GM18505 (cell line): ENCODE results near the gene MALT1.
"Not testable (repeated sequence)": the region's sequence is repeated elsewhere in the genome, so short reads cannot be mapped to it uniquely, and the experiment has no call there.

Source experiments
- ATAC-seq: cut with Tn5 transposase; IDR thresholded peaks from one replicate; pipeline ENCODE4 v1.9.1; 2021; ENCODE audit not compliant: unreplicated experiment
- POLR2A ChIP-seq: IDR thresholded peaks from 4 replicates; pipeline ENCODE4 v1.6.1; 2011; ENCODE audit warnings: borderline replicate concordance; ENCODE audit not compliant: insufficient read depth, insufficient read length; ENCODE audit errors: extremely low read depth

Gene MALT1

DNA sequence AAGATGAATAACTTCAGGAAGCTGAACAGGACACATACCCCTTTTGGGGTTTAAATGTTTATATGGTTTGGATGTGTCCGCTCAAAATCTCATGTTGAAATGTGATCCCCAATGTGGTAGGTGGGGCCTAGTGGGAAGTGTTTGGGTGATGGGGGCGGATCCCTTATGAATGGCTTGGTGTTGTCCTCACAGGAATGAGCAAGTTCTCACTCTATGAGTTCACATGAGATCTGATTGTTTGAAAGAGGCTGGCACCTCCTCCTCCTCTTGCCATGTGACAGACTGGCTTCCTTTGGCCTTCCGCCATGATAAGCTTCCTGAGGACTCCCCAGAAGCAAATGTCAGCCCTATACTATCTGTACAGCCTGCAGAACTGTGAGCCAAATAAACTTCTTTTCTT, 104.8 kb downstream of the MALT1 start:
- no peak for ATAC-seq

DNA sequence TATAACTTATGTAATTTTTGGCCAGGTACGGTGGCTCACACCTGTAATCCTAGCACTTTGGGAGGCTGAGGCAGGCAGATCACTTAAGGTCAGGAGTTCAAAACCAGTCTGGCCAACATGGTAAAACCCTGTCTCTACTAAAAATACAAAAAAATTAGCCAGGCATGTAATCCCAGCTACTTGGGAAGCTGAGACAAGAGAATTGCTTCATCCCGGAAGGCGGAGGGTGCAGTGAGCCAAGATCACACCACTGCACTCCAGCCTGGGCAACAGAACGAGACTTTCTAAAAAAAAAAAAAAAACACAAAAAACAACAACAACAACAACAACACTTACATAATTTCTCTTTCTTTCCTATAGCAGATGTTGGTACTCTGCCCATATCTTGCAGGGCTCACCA, 105.3 kb downstream of the MALT1 start:
- ATAC-seq = not testable (repeated sequence)

More for the DNA sequence above, 104.8 kb downstream of the MALT1 start:
- TF ChIP-seq POLR2A = no peak

DNA sequence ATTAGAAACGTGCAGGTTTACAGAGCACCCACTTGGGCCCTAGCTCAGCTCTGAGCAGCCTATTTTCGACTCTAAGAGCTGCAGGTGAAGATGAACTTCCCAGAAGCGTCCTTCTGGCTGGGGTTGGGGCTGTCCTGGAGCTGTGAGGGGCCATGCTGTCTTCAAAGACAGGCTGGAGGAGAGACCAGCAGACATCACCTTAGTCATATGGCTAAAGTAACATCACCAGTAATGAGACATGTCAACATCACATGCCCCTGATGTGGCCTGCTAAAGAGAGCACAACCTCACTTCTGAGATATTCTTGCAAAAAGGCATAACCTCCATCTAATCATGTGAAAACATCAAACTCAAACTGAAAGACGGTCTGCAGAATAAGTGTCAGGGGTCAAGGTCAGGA, 106.2 kb downstream of the MALT1 start:
- no peak for ATAC-seq
- TF ChIP-seq POLR2A = no peak

DNA sequence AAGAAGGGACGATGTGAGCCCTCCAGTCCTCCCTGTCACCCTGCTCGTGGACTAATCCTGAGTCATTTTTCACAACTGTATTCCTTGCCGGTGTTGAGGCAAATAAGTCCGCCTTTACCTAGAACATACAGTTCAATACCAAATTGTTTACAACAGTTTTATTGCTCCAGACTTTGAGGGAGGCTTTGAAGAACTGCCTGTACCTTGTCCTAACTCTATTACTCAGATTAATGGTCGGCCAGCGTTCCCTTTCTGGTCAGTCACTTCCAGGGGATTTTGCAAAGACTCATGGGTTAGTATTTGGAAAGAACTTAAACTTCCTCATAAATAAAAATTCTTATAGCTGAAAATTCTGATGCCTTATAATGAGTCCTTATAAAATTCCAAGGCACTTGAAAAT, 108.3 kb downstream of the MALT1 start:
- TF ChIP-seq POLR2A = no peak
- no peak for ATAC-seq

DNA sequence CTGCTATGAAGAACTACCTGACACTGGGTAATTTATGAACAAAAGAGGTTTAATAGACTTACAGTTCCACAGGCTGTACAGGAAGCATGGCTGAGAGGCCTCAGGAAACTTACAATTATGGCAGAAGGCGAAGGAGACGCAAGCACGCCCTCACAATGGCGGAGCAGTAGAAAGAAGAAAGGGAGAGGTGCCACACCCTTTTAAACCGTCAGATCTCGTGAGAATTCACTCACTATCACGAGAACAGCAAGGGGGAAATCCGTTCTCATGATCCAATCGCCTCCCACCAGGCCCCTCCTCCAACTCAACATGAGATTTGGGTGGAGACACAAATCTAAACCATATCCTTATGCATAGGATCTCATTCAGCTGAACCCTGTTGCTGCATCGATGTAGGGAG, 108.8 kb downstream of the MALT1 start:
- TF ChIP-seq POLR2A = no peak
- no peak for ATAC-seq

DNA sequence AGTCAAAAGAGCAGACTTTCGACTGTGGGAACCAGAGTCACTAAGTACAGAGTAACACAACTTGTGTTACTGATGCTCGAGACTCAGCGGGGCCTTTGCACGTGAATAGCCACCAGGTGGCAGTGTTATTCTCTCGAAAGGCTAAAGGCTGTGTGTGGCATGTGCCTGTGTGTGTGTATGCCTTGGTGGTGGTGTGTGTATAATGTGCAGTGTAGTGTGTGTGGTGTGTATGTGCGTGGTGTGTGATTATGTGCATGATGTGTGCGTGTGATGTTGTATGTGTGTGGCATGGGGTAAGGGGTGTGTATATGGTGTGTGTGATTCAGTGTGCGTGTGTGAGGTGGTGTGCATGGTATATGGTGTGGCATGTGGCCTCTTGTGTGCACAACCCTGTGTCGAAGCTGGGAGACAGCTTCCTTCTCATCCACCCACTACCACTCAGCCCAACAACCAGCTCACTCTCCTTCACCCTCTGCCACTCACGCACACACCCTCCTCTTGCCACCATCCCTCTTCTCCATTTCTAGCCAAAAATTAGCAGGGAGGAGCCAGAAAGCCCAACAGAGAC, 110.4 kb downstream of the MALT1 start:
- TF ChIP-seq POLR2A = no peak
- ATAC-seq = no peak

DNA sequence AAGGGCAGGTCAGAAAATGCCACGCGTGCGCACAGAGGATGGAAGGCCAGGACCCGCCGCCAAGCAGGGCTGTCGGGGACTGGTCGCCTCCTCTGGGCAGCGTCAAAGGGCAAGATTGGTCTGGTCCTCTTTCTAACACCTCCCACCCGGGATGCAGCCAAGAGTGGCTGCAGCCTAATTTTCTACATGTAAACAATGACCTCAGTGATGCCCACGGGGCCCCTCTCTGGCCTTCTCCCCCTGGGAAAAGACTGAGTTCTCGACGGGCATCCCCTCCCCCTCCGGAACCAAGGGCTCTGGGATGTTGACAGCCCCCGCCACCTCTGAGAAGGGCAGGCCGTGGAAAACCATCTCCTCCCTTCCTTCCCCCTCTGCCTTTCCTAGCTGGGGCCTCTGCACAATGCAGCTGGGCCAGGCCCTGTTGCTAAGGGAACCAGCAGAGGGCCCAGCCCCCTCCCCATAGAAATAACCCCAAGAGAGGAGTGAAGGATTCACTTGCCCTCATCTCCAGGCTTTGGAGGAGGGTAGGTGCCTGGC, 113.4 kb downstream of the MALT1 start:
- no peak for TF ChIP-seq POLR2A
- no peak for ATAC-seq

DNA sequence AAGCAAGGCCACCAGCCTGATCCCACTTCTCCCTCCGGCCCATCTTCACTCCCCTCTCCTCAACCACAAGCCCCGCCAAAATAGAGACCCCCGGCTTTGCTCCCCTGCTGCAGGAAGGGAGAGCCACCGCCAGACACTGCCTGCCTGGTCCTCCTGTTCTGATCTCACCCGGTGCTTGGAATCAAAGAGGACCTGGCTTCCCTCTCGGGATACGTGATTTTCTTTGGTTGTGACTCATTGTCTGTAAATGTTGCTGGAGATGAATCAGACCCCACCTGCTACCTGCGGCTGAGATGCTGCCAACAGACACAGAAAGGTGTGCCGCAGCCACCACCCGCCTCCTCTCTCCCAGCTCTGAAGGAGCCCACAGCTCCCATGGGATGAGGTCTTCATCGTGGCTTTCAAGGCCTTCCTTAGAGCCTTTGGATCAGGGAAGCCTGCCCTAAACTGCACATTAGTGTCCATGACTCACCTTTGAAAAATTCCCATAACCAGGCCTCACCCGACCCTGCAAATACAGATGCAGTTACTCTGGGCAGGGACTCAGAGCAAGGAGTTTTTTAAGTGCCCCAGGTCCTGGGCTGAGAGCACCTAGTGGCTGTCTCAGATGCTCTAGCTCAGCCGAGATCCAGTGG, 114.0 kb downstream of the MALT1 start:
- ATAC-seq = no peak
- TF ChIP-seq POLR2A = no peak

DNA sequence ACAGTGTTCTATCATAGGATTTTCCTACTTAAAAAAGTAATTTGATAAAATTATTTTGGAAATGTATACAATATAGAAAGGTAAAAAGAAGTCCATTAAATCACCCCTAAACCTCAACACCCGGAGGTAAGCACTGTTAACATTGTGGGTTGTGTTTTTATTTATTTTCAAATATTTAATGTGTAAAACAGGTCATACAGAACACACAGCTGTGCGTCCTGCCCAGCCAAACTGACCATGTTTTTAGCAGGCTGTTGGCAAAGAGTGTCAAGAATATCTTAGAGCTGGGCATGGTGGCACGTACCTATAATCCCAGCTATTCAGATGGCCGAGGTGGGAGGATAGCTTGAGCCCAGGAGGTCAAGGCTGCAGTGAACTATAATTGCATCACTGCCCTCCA, 114.6 kb downstream of the MALT1 start:
- no peak for ATAC-seq
- no peak for TF ChIP-seq POLR2A

DNA sequence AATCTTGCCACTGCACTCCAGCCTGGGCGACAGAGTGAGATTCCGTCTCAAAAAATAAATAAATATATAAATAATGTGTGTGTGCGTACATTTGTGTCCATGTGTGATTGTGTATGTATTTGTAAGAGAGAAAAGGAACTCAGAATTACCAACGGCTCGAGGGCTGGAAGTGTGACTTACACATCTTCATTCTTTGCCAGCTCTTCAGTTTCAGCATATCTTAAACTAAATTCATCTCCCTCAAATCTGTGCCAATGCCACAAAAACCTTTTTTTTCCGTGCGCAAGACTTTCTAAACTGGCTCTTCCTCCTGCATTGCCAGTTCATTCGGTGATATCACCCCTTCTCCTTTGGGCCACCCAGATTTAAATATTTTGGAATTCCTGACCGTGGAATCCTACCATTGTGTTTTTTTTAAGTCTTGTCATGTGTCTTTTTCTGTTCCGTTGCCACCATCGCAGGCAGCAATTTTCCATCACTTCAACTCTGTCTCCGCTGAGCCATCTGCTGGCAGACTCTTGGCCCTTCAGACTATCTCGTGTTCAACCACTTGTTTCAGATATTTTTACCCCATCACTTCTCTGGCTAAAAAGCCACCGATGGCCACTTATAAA, 116.4 kb downstream of the MALT1 start:
- no peak for ATAC-seq
- no peak for TF ChIP-seq POLR2A

DNA sequence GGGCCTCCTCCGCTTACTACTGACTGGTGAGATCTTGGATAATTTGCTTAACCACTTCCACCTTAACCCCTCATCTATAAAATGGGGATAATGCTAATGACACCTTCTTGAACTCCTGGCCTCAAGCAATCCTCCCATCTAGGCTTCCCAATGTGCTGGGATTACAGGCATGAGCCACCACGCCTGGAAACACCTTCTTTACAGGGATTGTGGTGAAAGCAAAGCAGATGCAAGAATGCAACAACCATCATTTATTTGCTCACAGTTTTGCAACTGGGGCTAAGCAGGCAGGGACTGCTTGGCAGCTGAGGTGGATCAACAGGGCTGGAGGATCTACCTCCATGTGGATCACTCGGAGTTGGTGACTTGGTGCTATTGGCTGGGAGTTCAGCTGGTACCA, 117.2 kb downstream of the MALT1 start:
- no peak for TF ChIP-seq POLR2A
- ATAC-seq = no peak

DNA sequence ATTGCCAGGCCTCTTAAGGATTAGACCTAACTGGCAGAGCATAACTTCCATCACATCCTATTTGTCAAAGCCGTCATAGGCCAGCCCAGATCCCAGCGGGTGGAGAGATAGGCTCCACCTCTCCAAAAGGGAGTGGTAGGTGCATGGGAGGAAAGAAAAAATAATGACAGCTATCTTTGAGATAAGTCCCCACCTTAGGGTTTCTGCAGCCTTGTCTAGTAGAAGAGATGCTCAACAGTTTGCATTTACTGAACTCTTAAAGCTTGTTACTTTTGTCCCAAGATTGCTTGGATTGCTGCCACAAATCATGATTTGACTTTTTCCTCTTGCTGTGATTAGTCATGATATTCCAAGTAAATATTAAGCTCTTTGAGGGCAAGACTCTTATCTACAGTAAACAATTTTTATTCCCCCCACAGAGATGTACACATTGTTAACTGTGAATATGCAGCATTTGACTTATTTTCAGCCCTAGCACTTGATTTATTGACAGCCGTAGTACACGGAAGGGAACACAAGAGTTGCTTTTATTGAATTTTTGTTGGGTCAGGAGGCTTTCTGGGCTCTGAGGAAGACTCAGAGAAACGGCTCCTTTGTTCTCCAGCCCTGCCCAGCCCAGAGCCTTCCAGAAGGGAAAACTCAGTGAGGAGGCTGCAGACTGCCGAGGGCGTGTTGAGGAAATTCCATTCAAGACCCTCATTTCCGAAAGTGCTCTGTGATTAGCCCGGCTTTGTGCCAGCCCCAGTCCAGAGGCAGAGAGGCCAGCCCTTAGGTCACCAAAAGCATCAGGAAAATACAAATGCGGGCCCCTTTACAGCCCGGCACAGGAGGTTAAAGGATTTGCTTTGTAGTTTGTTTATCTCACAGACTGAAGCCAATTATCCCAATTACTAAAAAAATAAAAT, 118.0 kb downstream of the MALT1 start:
- no peak for TF ChIP-seq POLR2A
- no peak for ATAC-seq

DNA sequence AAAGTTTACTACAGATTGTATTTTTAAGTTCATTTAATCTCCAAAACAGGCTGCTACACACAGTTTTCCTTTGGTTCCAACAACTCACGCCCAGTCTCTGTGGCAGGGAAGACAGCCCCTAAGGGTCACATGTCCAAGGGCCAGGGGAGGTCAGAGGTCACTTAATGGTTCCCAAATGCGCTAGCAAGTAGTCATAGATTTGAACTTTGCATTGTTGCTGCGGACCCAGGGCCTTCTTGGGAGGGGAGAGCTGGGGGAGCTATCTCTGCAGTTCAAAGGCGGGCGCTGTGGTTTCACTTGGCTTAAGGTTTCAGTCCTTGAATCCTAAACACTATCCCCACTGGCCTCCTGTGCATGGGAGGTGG, 118.6 kb downstream of the MALT1 start:
- ATAC-seq = no peak
- no peak for TF ChIP-seq POLR2A

DNA sequence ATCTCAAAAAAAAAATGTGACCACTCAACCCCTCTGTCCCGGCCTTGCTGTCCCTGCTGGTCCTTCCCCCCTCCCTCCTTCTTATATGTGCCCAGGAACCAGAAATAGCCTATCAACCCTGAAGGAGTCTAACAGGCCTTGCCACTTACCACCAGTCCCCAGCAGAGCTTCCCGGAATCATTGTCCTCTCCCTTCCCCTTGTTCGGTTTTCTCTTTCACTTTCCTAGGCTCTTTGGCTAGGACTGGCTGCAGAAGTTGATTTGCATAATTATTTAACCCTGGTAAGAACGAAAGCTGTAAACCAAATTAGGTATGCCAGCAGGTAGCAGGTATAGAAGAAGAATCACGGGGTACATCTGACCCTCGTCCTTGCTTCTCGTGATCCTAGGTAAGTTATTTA, 120.8 kb downstream of the MALT1 start:
- TF ChIP-seq POLR2A = no peak
- no peak for ATAC-seq

DNA sequence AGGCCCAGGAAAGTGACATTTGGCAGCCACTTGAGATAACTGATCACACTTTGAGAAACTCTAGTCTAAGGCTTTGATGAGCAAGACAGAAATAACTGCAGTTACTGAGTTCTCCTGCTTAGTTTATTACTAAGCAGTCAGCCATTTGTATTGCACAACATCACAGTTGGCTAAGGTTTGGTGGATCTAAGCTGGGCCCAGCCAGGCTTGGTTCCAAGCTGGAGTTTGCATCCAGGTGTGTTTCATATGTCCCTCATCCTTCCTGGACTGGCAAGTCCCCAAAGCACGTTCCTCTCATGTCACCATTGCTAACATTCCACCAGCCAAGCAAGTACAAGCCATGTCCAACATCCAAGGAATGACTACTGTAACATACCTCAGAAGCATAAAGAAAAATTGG, 122.1 kb downstream of the MALT1 start:
- no peak for ATAC-seq
- TF ChIP-seq POLR2A = no peak
